ENCODE results near the gene SPG11.

The SPG11 gene

DNA sequence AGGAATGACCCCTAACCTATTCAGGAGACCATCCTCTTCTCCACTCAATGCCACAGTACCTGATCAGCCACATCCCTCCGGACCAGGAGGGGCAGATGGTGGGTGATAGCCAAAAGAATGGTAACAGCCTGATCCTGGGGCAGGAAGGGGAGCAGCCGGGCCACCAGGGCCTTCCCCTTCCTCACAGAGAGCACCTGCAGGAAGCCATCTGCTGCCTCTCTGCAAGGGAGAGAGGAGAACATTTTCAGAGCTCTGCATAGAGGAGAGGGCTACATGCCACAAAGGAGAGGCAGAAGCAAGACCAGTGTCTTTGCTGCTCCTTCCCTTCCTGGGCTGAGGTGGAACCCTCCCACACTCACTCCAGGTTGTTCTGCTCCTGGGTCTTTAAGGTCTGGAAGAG, 5.5 kb upstream of the SPG11 start:
- TF ChIP-seq, protein P1, sequence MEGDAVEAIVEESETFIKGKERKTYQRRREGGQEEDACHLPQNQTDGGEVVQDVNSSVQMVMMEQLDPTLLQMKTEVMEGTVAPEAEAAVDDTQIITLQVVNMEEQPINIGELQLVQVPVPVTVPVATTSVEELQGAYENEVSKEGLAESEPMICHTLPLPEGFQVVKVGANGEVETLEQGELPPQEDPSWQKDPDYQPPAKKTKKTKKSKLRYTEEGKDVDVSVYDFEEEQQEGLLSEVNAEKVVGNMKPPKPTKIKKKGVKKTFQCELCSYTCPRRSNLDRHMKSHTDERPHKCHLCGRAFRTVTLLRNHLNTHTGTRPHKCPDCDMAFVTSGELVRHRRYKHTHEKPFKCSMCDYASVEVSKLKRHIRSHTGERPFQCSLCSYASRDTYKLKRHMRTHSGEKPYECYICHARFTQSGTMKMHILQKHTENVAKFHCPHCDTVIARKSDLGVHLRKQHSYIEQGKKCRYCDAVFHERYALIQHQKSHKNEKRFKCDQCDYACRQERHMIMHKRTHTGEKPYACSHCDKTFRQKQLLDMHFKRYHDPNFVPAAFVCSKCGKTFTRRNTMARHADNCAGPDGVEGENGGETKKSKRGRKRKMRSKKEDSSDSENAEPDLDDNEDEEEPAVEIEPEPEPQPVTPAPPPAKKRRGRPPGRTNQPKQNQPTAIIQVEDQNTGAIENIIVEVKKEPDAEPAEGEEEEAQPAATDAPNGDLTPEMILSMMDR (IDR thresholded peaks at IDR 0.05; ENCODE audit: borderline replicate concordance, extremely low read depth, low read length, poor library complexity, severe bottlenecking): no peak
- TF ChIP-seq EZH2 (IDR thresholded peaks at IDR 0.05; ENCODE audit: borderline replicate concordance, low read depth, low read length, severe bottlenecking): no peak
- Histone ChIP-seq H3K4me1 (ENCODE audit: insufficient read depth, low read length) (peaks cover 24% of the 10 kb centered on the region), H3K9ac (ENCODE audit: low read depth, low read length) (no peak overlapping the region), H3K79me2 (ENCODE audit: insufficient read depth, low read length) (peaks cover 6% of the 10 kb centered on the region; the same call in 1 of the 2 replicates), H3K9me3 (ENCODE audit: insufficient read depth, low read length, severe bottlenecking) (no peaks in the 10 kb centered on the region), H4K20me1 (ENCODE audit: insufficient read depth, low read length) (no peaks in the 10 kb centered on the region), H3K27ac (ENCODE audit: low read length) (peak overlapping the region; percentile 55), H3K36me3 (ENCODE audit: insufficient read depth, low read length) (no peaks in the 10 kb centered on the region), H3K4me2 (ENCODE audit: insufficient read depth, low read length) (no peak overlapping the region), H2AFZ (ENCODE audit: low read depth, low read length) (peak overlapping the region; percentile 29; the same call in 1 of the 2 replicates), H3K4me3 (ENCODE audit: low read depth in 1 of 2, low read length in 2 of 2) (no peak overlapping the region), H3K27me3 (ENCODE audit: insufficient read depth, low read length, poor library complexity) (no peaks in the 10 kb centered on the region)
- DNase-seq: peak; percentile 34
- peak; percentile 79 for ATAC-seq (ENCODE audit: insufficient read depth, low read depth)

DNA sequence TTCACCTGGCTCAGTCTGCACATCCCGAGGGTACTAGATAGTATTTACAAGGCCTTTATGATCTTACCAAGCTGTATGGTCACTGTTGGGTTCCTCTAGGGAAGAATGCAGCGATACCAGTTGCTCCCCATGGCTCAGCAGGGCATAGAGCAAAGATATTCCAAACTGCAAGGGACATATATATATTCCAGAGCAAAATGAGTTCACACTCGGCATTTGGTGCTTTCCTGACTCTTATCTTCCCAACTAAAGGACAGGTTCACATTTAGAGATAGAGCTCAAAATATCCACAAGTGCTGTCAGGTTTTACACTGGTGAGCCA, 3.5 kb upstream of the SPG11 start:
- peaks cover 23% of the 10 kb centered on the region for H3K79me2 ChIP-seq (ENCODE audit: insufficient read depth, low read length)

DNA sequence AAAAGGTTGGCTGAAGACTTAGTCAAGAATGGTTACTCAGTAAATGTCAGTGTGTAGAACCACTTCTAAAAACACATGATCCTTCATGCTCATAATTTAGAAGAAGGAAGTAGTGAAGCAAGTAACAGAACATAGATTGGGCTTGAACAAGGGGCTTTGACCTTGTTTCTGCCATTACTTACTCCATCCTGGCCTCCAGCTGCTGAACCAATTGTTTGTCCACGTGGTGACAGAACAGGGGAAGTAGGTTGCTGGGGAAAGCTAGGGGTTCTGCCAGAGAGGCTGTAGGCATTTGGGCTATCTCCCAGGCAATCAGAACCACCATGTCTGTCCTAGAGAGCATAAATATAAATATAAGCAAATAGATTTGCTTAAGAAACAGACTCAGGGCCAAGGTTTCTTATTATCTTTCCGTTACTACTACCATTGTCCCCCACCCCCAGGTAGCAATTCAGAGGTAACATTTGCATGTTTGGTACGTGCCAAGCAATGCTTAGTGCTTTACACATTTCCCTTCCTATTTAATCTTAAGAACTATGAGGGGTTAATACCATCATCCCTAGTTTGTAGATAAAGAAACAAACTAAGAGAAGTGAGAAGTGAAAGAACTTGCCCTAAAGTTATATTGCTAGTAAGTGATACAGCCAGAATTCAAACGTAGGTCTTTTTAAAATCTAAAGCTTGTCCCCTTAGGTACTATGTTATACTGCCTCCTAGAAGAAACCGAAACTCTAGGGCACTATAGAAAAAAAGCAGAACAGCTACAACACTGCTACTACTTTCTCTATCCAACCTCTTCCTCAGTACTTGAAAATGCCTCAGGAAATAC, 3.0 kb upstream of the SPG11 start:
- Histone ChIP-seq H2AFZ (ENCODE audit: low read depth, low read length) (no peak overlapping the region), H3K9ac (ENCODE audit: low read depth, low read length) (no peak overlapping the region), H3K27ac (ENCODE audit: low read length) (no peak overlapping the region), H3K4me2 (ENCODE audit: insufficient read depth, low read length) (no peak overlapping the region), H3K9me3 (ENCODE audit: insufficient read depth, low read length, severe bottlenecking) (no peaks in the 10 kb centered on the region), H3K4me1 (ENCODE audit: insufficient read depth, low read length) (peaks cover 42% of the 10 kb centered on the region), H4K20me1 (ENCODE audit: insufficient read depth, low read length) (no peaks in the 10 kb centered on the region), H3K4me3 (ENCODE audit: low read depth in 1 of 2, low read length in 2 of 2) (no peak overlapping the region), H3K27me3 (ENCODE audit: insufficient read depth, low read length, poor library complexity) (no peaks in the 10 kb centered on the region), H3K36me3 (ENCODE audit: insufficient read depth, low read length) (no peaks in the 10 kb centered on the region; the same call in 1 of the 2 replicates), H3K79me2 (ENCODE audit: insufficient read depth, low read length) (peaks cover 28% of the 10 kb centered on the region)
- DNase-seq (no peak), ATAC-seq (ENCODE audit: insufficient read depth, low read depth) (no peak)
- no peak for TF ChIP-seq EZH2 (IDR thresholded peaks at IDR 0.05; ENCODE audit: borderline replicate concordance, low read depth, low read length, severe bottlenecking)
- TF ChIP-seq, protein P1 (IDR thresholded peaks at IDR 0.05; ENCODE audit: borderline replicate concordance, extremely low read depth, low read length, poor library complexity, severe bottlenecking): no peak

More for the DNA sequence above, 3.5 kb upstream of the SPG11 start:
- Histone ChIP-seq H3K27ac (ENCODE audit: low read length) (no peak overlapping the region), H3K4me3 (ENCODE audit: low read depth in 1 of 2, low read length in 2 of 2) (no peak overlapping the region), H3K4me2 (ENCODE audit: insufficient read depth, low read length) (no peak overlapping the region), H3K9ac (ENCODE audit: low read depth, low read length) (no peak overlapping the region), H3K27me3 (ENCODE audit: insufficient read depth, low read length, poor library complexity) (no peaks in the 10 kb centered on the region), H2AFZ (ENCODE audit: low read depth, low read length) (no peak overlapping the region), H4K20me1 (ENCODE audit: insufficient read depth, low read length) (no peaks in the 10 kb centered on the region), H3K9me3 (ENCODE audit: insufficient read depth, low read length, severe bottlenecking) (no peaks in the 10 kb centered on the region), H3K36me3 (ENCODE audit: insufficient read depth, low read length) (no peaks in the 10 kb centered on the region; the same call in 1 of the 2 replicates), H3K4me1 (ENCODE audit: insufficient read depth, low read length) (peaks cover 36% of the 10 kb centered on the region)
- ATAC-seq (ENCODE audit: insufficient read depth, low read depth) (no peak), DNase-seq (no peak)
- TF ChIP-seq EZH2 (IDR thresholded peaks at IDR 0.05; ENCODE audit: borderline replicate concordance, low read depth, low read length, severe bottlenecking): no peak
- TF ChIP-seq, protein P1 (IDR thresholded peaks at IDR 0.05; ENCODE audit: borderline replicate concordance, extremely low read depth, low read length, poor library complexity, severe bottlenecking): no peak
